ENCODE measurements around the gene CLEC7A.

Gene CLEC7A

DNA sequence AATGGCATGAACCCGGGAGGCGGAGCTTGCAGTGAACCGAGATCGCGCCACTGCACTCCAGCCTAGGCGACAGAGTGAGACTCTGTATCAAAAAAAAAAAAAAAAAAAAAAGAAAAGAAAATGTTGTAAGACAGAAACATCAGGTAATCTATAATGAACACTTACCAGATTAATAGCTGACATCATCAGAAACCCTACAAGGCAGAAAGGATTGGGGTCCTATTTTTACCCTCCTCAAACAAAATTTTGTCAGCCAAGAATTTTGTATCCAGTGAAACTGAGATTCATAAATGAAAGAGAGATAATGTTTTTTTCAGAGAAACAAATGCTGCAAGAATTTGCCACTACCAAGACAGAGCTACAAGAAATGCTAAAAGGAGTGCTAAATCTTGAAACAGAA, 45.3 kb downstream of the CLEC7A start:
- no peak for DNase-seq (ENCODE audit: low spot score)
- TF ChIP-seq, protein P1, sequence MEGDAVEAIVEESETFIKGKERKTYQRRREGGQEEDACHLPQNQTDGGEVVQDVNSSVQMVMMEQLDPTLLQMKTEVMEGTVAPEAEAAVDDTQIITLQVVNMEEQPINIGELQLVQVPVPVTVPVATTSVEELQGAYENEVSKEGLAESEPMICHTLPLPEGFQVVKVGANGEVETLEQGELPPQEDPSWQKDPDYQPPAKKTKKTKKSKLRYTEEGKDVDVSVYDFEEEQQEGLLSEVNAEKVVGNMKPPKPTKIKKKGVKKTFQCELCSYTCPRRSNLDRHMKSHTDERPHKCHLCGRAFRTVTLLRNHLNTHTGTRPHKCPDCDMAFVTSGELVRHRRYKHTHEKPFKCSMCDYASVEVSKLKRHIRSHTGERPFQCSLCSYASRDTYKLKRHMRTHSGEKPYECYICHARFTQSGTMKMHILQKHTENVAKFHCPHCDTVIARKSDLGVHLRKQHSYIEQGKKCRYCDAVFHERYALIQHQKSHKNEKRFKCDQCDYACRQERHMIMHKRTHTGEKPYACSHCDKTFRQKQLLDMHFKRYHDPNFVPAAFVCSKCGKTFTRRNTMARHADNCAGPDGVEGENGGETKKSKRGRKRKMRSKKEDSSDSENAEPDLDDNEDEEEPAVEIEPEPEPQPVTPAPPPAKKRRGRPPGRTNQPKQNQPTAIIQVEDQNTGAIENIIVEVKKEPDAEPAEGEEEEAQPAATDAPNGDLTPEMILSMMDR (IDR thresholded peaks at IDR 0.05) = no peak
- Histone ChIP-seq H3K27ac (no peak overlapping the region), H3K4me3 (no peak overlapping the region)

DNA sequence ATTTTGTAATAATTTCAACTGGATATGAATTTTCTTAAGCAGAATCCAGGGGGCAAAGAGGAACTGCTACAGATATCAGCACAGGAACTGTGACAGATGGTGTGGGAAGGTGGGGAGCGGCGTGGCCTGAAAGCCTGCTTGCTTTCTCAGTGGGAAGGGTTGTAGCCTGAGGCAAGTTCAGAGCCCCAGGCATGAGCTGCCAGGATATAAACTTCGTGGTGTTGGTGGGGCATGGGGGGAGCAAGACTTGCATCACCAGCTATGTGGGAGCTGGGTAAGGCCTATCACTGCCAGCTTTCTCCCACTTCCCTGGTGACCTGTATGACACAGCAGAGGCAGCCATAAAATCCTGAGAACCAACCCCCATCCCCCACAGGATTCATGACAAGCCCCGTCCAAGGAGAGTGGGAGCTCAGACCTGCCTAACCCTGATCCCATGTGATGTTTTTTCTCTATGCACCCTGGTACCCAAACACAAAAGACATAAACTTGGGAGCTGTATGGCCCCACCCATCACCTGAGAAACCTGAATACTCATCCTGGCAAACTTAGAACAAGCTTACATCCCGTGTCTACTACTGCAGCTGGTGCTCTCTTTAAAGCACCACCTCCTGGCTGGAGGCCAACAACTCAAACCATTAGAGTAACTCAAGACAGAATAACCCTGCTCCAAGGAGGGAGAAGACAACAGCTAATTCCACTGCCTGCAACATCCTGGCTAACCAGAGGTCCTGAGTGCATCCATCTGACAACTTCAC, 47.7 kb downstream of the CLEC7A start:
- H3K4me3 ChIP-seq = no peak overlapping the region
- no peak overlapping the region for H3K27ac ChIP-seq
- no peak for DNase-seq (ENCODE audit: low spot score)
- TF ChIP-seq, protein P1 (IDR thresholded peaks at IDR 0.05) = no peak

DNA sequence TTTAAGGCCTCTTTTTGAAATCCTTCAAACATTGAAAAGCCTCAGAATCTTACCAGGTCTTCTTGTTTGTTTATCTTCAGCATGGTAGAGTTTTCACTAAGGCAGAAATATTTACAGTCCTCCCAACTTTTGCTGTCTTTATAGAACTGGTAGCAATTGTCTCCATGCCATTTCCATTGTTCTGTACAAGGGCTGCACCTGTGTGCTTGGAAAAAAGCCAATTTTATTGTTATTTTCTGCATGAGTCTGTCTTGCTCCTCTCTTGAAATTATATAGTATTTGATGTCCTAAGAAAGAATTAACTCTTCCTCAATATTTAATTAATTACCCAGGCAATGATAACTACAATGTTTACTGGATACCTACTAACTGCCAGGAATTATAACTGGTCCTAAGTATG, 54.5 kb downstream of the CLEC7A start:
- no peak for DNase-seq (ENCODE audit: low spot score)
- no peak overlapping the region for H3K27ac ChIP-seq
- TF ChIP-seq, protein P1 (IDR thresholded peaks at IDR 0.05) = no peak
- no peak overlapping the region for H3K4me3 ChIP-seq

DNA sequence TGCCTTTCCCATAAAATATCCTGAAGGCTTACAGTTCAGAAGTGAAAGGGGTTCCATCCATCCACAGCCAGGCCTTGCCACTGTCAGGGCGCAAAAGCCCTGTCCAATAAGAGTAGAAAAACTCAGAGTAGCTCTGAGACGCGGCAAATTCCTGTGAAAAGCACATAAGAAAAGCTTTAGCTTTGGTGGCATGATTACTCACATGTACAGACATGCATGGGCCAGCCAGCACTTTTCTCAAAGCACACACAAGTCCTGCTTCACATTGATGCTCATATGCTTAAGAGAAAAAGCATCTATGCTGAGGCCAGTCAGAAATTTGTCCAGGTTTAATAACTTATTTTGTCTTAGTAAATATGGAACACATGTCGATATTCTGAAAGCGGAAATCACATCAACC, 56.7 kb downstream of the CLEC7A start:
- no peak overlapping the region for H3K27ac ChIP-seq
- no peak for DNase-seq (ENCODE audit: low spot score)
- TF ChIP-seq, protein P1 (IDR thresholded peaks at IDR 0.05) = no peak
- no peak overlapping the region for H3K4me3 ChIP-seq

DNA sequence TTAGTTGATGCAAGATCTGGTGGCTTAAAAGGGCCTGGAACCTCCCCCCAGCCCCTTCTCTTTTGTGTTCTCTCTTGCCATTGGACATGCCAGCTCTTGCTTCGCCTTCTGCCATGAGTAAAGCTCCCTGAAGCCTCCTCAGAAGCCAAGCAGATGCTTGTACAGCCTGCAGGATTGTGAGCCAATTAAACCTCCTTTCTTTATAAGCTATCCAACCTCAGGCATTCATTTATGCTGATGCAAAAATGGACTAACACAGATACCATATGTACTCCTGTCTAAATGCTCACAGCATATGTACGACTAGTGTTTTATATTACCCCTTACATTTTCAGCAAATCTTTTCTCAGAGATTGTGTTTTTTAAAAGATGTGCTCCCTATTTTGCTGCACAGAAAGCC, 57.9 kb downstream of the CLEC7A start:
- Histone ChIP-seq H3K4me3 (no peak overlapping the region), H3K27ac (no peak overlapping the region)
- TF ChIP-seq, protein P1 (IDR thresholded peaks at IDR 0.05) = no peak
- no peak for DNase-seq (ENCODE audit: low spot score)

DNA sequence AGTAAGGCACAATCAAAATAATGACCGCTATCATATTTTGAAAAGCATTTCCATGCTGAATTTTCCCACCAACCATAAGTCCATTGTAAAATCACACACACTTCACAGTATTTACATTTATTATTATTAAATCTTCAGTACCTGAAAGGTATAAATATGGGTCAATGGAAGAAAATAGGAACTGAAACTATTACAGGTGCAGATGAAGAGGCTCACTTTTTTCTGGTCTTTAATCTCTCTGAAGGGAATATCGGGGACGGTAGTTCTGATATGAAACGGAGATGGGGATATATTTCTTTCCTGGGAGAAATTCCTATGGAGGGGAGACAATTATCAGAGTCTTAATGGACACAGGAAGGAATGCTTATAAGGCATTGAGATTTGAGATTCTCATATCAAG, 59.6 kb downstream of the CLEC7A start:
- TF ChIP-seq, protein P1 (IDR thresholded peaks at IDR 0.05) = no peak
- no peak overlapping the region for H3K4me3 ChIP-seq
- no peak overlapping the region for H3K27ac ChIP-seq
- DNase-seq (ENCODE audit: low spot score) = no peak

DNA sequence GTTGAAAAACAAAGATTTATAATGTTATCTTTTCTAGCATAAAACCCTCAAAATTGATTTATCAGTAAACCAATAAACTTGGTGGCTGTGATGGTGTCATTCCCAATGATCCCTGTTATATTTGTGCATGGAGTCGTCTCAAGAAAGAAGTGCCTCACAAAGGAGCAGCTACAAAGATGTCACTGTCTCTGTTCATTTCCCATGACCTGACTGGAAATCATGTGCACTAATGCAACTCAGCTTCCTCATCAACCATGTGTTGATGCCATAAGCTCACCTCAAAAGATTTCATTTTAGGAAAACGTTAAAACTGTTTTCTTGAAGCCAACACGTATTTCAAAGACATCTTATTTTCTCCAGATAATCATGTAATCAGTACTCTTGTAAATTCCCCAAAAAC, 60.0 kb downstream of the CLEC7A start:
- no peak for DNase-seq (ENCODE audit: low spot score)
- Histone ChIP-seq H3K27ac (no peak overlapping the region), H3K4me3 (no peak overlapping the region)
- TF ChIP-seq, protein P1 (IDR thresholded peaks at IDR 0.05) = no peak
